ENCODE data around the gene GAB1.
"Not testable (repeated sequence)": the region's sequence is repeated elsewhere in the genome, so short reads cannot be mapped to it uniquely, and the experiment has no call there.

The GAB1 gene

GRCh38 chr4:143339497-143339896, 2.8 kb downstream of the GAB1 start:
- no peak for DNase-seq

- no peak for DNase-seq
Observed at GRCh38 chr4:143341186-143341755, 4.6 kb downstream of the GAB1 start.

DNA sequence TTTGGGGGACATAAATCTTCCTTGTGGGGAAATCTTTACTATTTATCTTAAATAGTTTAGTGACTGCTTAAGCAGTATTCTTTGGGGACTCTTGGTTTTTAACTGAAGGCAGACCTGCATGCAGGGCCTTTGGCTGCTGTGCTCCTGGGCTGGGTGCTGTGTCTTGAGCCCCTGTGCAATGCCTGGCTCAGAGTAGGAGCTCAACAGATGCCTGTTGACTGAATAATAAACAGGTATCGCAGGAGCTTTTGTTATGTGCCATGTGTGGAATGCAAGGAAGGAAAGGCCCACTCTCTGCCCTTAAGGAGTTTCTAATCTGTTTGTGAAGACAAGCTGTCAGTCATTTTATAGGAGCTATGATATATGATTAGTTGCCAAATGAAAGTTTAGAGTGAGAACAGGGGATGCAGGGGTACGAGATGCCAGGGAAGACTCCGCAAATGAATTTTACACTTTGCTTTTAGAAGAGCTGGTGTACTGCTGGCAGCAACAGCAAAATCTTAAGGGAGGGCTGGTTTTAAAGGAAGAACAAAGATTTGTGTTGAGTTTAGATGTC, 6.7 kb downstream of the GAB1 start:
- DNase-seq, result no peak

- DNase-seq, result no peak
Observed at GRCh38 chr4:143344041-143344440, 7.4 kb downstream of the GAB1 start.

- no peak for DNase-seq
Observed at GRCh38 chr4:143344774-143345173, 8.1 kb downstream of the GAB1 start.

DNA sequence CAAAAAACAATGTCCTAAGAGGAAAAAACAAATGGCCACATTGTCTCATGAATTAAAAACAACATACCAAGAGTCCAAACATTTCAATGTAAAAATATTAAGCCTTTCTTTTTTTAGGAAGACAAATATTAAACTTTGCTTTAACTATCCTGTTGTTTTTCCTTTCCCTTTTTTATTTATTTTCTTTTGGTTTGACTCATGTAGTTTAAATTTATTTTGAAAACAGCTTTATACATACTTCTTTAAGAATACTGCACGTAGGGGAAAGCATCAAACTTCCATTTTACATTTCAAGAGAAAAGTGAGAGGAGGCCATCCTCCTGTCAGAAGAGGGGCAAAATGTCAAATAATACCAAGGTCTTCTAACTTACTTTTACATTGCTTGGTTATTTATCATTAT, 8.7 kb downstream of the GAB1 start:
- no peak for DNase-seq

DNA sequence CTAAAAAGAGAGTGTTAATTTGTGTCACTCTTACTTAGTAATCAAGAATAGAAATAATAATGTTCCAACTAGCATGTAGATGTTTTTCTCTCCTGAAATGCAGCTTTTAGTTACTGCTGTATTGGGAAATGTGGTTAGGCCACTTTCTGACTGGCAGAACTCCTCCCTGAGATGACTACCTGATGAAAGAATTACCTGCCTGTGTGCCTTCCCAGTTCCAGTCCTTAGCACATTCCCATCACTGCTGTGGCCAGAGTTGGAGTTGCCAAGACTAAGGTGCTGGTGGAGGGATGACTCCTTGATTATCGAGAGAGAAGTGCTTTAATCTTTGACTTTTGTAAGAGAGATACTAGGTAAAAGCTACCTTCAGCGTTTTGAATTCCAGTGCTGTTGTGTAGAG, 9.5 kb downstream of the GAB1 start:
- DNase-seq, result no peak

DNA sequence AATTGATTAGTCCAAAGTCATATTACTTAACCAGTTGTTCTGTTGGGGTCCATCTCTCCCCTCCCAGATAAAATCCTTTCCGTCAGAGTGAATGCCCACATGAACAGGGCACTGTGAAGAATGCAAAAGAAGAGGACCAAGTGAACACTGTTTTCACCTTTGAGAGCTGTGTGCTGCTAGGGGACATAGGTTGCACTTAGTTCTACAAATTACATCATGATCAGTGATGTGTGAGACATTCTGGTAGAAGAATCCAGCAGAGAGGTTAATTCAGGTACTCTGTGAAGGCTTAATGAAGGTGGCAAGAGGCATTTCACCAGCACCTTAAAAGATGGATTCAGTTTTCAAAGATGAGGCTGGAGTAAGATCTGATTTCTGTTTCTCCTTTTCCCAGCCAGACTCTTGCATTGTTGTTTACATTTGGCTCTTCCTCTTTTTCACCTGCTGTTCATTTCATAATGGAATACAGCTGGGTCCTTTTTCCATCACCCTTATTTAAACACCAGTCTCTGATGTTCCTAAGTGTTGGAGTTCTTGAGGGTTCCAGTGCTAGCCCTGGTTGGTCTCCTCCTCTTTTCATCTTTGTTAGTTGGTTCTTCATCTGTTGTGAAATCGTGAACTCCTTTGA, 10.9 kb downstream of the GAB1 start:
- DNase-seq, result no peak

DNA sequence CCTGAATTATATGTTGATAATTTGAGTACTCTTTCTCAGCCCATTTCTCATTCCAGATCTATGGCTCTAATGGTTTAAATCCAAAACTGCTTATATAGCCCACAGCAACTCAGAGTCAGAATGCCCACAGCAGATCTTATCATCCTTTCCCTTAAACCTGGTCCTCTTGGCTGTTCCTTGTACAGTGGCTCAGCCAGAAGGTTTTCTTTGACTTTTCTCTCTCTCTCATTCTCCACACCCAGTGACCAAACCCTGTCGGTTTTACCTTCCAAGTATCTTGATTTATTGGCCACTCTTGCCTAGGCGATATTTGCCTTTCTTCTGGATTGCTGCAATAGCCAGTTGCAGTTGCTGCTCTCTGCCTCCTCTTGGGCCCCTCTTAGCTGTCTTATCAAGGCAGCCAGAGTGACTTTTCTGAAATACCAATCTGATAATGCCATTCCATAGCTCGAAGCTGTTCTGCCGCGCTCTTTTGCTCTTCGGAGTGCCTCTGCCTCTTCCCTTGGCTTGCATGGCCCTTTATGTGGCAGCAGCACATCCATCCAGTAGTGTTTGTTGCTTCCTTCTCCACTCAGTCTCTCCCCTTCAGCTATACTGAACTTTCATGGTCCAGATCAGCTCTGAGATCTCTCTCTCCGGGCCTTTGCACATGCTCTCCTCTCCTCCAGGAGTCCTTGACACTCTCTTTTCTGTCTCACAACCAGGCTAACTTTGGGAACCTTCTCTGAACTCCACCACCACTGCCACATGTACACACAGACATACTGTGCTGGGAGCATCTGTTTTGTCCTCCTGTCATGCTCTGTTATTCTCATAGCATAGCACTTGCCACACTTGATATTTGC, 11.8 kb downstream of the GAB1 start:
- no peak for DNase-seq

DNA sequence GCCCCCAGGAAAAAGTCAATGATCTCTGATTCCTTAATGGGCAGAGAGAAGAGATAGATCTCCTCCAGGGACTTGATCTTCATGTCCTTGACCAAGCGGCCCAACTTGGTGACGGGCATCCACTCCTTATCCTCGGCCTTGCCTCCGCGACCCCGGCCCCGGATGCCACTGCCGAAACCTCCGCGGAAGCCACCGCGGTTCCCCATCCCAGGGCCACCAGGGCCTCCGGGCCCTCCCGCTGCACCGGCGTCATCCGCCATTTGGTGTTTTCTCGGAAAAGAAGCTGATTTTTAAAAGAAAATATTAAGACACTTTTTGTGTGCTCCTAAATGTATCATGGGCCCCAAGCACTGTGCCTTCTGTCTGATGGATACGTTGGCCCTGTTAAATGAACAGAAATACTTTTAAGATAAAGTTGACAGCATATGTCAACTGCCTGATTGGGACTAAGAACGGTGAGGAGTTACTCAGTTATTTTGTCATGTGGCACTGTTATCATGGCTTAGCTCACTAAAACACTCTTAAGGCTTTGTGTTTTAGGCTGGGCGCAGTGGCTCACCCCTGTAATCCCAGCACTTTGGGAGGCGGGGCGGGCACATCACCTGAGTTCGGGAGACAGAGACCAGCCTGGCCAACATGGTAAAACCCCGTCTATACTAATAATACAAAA, 13.3 kb downstream of the GAB1 start:
- DNase-seq, result not testable (repeated sequence)

GRCh38 chr4:143351149-143351691, 14.5 kb downstream of the GAB1 start:
- DNase-seq, result no peak

DNA sequence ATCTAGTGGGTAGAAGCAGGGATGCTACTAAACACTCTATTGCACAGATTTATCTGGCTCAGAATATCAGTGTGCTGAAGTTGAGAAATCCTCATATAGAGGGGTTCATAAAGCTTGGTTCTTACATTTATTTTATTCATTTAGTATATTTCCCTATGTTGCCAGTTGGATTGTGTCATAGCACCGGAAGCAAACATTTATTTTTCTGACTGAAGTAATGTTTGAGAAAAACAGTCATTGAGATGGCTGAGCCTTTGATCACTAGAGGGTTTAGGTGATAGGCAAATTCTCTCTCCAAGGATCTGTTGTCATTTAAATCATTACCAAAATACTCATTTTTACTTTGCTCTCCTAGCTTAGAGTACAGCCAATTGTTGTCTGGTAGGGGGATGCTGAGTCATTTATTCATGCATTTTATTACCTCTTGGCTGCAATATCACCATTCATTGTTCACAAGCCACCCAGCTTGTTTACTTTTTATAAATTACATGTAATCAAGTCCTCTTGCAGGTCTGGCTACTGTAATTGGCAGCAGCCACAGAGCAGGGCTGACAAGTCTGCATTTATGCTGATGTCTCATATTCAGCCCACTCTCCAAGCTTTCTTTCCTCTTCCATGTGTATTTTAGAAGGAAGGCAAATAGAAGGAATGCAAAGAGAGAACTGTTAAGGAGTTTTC, 15.2 kb downstream of the GAB1 start:
- peak; percentile 30 for DNase-seq

DNA sequence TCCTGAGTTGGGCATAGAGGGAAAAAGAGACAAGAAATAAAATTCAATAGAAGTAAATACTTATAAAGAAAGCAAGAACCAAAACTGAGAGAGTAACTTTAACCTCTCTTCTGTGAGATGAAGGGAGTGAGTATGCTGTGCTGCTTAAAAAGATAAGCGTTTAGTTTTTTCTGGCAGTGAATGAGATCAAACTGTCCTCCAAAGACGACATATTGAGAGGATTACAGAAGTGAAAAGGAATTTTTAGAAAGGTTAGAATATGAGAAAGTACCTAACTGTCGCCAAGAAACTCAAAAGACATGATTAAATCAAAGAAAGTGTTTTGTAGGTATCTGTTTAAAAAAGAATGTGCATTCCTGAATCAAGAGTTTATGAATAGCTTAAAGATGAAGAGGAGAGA, 16.0 kb downstream of the GAB1 start:
- no peak for DNase-seq

GRCh38 chr4:143353797-143354196, 17.1 kb downstream of the GAB1 start:
- DNase-seq, result no peak

- DNase-seq, result no peak
Observed at GRCh38 chr4:143354990-143355389, 18.3 kb downstream of the GAB1 start.

DNA sequence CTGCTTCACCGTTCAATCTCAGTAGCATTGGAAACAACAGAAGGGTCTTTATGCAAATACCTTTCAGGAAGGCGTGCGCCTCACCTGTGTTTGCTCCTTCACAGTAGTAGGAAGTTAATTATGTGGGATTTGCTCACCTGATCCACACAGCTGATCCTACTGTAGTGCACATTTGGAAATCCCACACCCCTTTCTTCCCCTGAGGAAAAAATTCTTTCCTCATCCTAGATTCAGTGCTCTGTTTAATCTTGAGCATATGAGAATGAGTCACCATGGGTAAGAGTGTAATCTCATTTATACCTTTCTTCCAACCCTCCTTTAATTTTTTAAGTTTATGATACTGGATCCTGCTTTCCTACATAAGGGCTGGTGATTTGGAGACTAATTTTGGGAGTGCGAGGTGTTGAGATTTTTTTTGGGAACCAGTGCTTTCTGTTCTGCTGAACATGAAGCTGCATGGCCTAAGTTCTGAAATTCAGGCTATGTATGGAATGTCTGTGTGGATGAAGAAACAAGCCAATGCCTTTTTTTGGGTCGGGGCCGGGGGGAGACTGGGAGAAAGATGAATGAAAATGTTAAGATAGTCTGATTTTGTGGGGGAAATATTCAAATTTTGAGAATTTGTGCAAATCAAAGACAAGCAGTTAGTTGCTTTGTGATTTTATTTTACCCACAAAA, 19.0 kb downstream of the GAB1 start:
- DNase-seq, result no peak

GRCh38 chr4:143356493-143356892, 19.8 kb downstream of the GAB1 start:
- DNase-seq, result no peak

- no peak for DNase-seq
Observed at GRCh38 chr4:143357161-143357845, 20.6 kb downstream of the GAB1 start.

- no peak for DNase-seq
Observed at GRCh38 chr4:143358419-143358818, 21.7 kb downstream of the GAB1 start.

- no peak for DNase-seq
Observed at GRCh38 chr4:143358923-143359643, 22.4 kb downstream of the GAB1 start.

All from NCI-H446 treated with DMSO at 0.1 percent for 48 hours (cell line).